Measurements from ENCODE around the gene PIGBOS1.

The PIGBOS1 gene

GRCh38 chr15:55358471-55358870 is 39.5 kb upstream of the PIGBOS1 start:
- DNase-seq (ENCODE audit: extremely low read depth, insufficient read length): no peak
- TF ChIP-seq, protein P1, sequence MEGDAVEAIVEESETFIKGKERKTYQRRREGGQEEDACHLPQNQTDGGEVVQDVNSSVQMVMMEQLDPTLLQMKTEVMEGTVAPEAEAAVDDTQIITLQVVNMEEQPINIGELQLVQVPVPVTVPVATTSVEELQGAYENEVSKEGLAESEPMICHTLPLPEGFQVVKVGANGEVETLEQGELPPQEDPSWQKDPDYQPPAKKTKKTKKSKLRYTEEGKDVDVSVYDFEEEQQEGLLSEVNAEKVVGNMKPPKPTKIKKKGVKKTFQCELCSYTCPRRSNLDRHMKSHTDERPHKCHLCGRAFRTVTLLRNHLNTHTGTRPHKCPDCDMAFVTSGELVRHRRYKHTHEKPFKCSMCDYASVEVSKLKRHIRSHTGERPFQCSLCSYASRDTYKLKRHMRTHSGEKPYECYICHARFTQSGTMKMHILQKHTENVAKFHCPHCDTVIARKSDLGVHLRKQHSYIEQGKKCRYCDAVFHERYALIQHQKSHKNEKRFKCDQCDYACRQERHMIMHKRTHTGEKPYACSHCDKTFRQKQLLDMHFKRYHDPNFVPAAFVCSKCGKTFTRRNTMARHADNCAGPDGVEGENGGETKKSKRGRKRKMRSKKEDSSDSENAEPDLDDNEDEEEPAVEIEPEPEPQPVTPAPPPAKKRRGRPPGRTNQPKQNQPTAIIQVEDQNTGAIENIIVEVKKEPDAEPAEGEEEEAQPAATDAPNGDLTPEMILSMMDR (IDR thresholded peaks at IDR 0.05; ENCODE audit: insufficient read depth, low read length, poor library complexity, severe bottlenecking): no peak
- no peaks in the 10 kb centered on the region for H3K27me3 ChIP-seq (replicated peaks; ENCODE audit: control insufficient read depth, insufficient read depth, low read length)
- H3K36me3 ChIP-seq (ENCODE audit: control insufficient read depth, insufficient read depth, low read length): no peaks in the 10 kb centered on the region
- H3K4me3 ChIP-seq (replicated peaks; ENCODE audit: low read depth, low read length): no peak overlapping the region

DNA sequence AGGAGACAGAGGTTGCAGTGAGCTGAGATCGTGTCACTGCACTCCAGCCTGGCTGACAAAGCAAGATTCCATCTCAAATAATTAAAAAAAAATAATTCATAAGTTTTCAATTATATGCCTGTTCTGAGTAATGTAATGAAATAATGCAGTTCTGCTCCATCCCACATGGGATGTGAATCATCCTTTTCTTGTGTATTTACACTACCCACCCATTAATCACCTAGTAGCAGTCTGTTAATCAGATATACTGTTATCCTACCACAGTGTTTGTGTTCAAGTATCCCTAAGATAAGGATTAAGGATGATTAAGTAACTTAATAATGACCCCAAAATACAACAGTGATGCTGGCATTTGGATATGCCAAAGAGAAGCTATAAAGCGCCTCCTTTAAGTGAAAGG is 38.9 kb upstream of the PIGBOS1 start:
- H3K27me3 ChIP-seq (replicated peaks; ENCODE audit: control insufficient read depth, insufficient read depth, low read length): no peaks in the 10 kb centered on the region
- DNase-seq (ENCODE audit: extremely low read depth, insufficient read length): no peak
- H3K36me3 ChIP-seq (ENCODE audit: control insufficient read depth, insufficient read depth, low read length): no peaks in the 10 kb centered on the region
- TF ChIP-seq, protein P1 (IDR thresholded peaks at IDR 0.05; ENCODE audit: insufficient read depth, low read length, poor library complexity, severe bottlenecking): no peak
- no peak overlapping the region for H3K4me3 ChIP-seq (replicated peaks; ENCODE audit: low read depth, low read length)

DNA sequence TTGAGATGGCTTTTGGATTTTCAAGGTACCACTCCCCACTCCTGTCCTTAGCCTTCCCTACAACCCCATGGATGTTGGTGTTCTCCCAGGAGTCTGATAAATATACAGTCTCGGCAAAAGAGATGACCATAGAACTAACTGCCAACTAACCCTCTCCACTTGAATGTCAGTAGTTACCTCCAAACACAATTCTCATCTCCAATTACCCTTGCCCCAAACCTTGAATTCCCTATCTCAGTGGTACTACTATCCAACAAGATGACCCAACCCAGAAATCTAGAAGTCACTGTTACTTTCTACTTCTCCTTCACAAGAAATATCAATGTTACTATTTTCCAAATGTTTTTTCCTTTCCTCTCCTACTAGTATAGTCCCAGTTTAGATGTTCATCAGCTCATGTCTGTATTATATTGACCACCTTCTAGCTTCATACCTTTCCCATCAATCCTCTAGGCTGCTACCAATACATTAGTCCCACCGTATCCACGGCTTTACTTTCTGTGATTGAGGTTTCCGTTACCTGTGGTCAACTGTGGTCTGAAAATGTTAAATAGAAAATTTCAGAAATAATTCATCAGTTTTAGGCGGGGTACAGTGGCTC is 38.2 kb upstream of the PIGBOS1 start:
- TF ChIP-seq, protein P1 (IDR thresholded peaks at IDR 0.05; ENCODE audit: insufficient read depth, low read length, poor library complexity, severe bottlenecking): no peak
- H3K36me3 ChIP-seq (ENCODE audit: control insufficient read depth, insufficient read depth, low read length): no peaks in the 10 kb centered on the region
- no peak overlapping the region for H3K4me3 ChIP-seq (replicated peaks; ENCODE audit: low read depth, low read length)

DNA sequence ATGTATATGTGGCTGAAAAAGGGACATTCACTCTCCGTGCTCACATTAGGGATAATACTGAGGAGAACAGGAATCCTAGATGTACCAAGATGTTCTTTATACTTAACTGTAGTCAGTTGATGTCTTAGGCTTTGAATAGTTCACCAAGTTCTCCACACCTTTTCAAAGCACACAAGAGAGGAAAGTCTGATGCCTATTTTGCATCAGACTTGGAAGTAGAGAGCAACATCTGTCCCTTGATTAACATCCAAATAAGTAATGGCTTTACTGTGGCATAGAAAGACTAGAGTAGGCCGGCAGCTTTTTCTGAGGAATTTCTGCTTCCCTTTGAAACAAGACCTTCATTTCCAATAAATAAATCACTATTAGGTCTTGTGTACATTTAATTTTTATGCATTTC is 34.1 kb upstream of the PIGBOS1 start:
- DNase-seq (ENCODE audit: extremely low read depth, insufficient read length): no peak
- H3K27me3 ChIP-seq (replicated peaks; ENCODE audit: control insufficient read depth, insufficient read depth, low read length): no peaks in the 10 kb centered on the region
- no peaks in the 10 kb centered on the region for H3K36me3 ChIP-seq (ENCODE audit: control insufficient read depth, insufficient read depth, low read length)
- no peak overlapping the region for H3K4me3 ChIP-seq (replicated peaks; ENCODE audit: low read depth, low read length)
- TF ChIP-seq, protein P1 (IDR thresholded peaks at IDR 0.05; ENCODE audit: insufficient read depth, low read length, poor library complexity, severe bottlenecking): no peak

More for the DNA sequence above, 38.2 kb upstream of the PIGBOS1 start:
- DNase-seq (ENCODE audit: extremely low read depth, insufficient read length): no peak
- H3K27me3 ChIP-seq (replicated peaks; ENCODE audit: control insufficient read depth, insufficient read depth, low read length): no peaks in the 10 kb centered on the region

GRCh38 chr15:55349282-55349681 is 30.4 kb upstream of the PIGBOS1 start:
- TF ChIP-seq, protein P1 (IDR thresholded peaks at IDR 0.05; ENCODE audit: insufficient read depth, low read length, poor library complexity, severe bottlenecking): no peak
- Histone ChIP-seq H3K36me3 (ENCODE audit: control insufficient read depth, insufficient read depth, low read length) (no peaks in the 10 kb centered on the region), H3K27me3 (replicated peaks; ENCODE audit: control insufficient read depth, insufficient read depth, low read length) (no peaks in the 10 kb centered on the region), H3K4me3 (replicated peaks; ENCODE audit: low read depth, low read length) (no peak overlapping the region)
- no peak for DNase-seq (ENCODE audit: extremely low read depth, insufficient read length)
